G401 (cell line): ENCODE results near the gene ANTXR2. TPM values are rescaled to one million over a fixed set of nuclear protein-coding genes. Genes with fewer than 3 reads are reported as not detected.
"Not testable (repeated sequence)": the region's sequence is repeated elsewhere in the genome, so short reads cannot be mapped to it uniquely, and the experiment has no call there.

ENCODE experiments used
- DNase-seq: peaks from one replicate; pipeline ENCODE4 v3.0.0-alpha.2; 2015; ENCODE audit warnings: low spot score
- in situ Hi-C: cut with HindIII; loops from 2 replicates; pipeline ENCODE4 v1.10.0; 2016; ENCODE audit warnings: low sequenced_read_pairs, mixed read lengths
- total RNA-seq: library from RNA; depleted of rRNA; stranded (reverse); fragments of >200 nt; shearing (Covaris generic); gene quantifications from 2 replicates; pipeline ENCODE4 v1.2.3, GENCODE V29; 2014

Gene ANTXR2
- total RNA-seq, 1 experiment from 2014 or later: 0.51 TPM

DNA sequence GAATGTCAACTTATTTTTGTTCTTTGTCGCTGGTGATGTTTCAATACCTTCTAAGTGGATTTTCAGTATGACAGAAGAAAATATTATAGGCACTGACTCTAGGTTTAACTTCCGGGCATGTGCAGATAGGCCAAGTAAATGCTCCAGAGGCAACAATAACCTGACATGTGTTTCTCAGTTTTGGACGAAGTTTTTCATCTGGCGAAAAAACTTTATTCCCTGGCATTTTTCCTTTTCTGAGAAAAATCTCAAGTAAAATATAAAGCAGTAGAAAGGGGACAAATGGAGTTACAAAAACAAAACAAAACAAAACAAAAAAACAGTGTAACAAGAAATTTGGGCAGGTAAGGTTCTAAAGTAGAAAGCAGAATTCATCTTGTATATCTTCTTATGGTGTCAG is 173.5 kb downstream of the ANTXR2 start:
- DNase-seq: no peak

DNA sequence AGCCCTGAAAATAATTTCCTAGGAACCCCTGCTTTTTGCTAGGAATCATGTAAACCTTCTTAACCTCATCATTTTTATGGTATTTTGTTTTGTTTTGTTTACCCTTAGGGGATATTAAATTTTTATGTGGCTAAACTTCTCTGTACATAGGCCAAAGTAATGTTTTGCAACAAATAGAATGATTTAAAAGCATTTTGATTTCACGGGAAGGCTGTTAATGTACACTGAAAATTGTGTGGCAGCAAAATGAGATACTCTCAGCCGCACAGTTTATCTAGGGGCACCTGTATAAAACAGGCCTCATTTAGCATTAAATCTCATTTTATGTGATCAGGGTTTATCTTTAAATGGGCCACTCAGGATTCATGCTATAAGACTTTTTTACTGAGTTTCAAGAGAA is 175.0 kb downstream of the ANTXR2 start:
- in situ Hi-C loops: no loop called here
- no peak for DNase-seq

More for the DNA sequence above, 173.5 kb downstream of the ANTXR2 start:
- in situ Hi-C loops: no loop called here

- DNase-seq: no peak
- in situ Hi-C loops: no loop called here
Observed at GRCh38 chr4:79897174-79897573, 175.9 kb downstream of the ANTXR2 start.

- DNase-seq: no peak
- in situ Hi-C loops: no loop called here
Observed at GRCh38 chr4:79893456-79893855, 179.6 kb downstream of the ANTXR2 start.

GRCh38 chr4:79889026-79889425 is 184.0 kb downstream of the ANTXR2 start:
- in situ Hi-C loops, DNase-seq: not testable (repeated sequence)

GRCh38 chr4:79886557-79886956 is 186.5 kb downstream of the ANTXR2 start:
- in situ Hi-C loops: no loop called here
- DNase-seq: no peak

DNA sequence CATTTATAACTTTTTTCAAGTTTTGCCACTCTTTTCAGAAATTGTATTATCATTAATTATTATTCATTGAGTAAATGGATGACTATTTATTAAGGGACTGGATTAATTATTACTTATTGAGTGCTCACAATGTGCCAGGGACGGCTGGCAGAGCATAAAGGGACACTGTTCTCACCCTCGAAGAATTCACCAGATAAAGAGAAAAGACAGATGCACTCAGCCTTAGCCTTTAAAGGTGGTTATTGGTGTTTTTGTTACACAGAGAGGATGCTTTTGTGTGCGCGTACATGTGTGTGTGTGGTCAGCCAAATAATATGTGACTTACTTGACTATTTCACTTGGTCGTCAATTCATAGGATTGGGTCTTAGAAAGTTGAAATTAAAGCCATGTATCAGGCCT is 187.0 kb downstream of the ANTXR2 start:
- no peak for DNase-seq
- in situ Hi-C loops: no loop called here

- in situ Hi-C loops: no loop called here
- no peak for DNase-seq
Observed at GRCh38 chr4:79883290-79883689, 189.7 kb downstream of the ANTXR2 start.

DNA sequence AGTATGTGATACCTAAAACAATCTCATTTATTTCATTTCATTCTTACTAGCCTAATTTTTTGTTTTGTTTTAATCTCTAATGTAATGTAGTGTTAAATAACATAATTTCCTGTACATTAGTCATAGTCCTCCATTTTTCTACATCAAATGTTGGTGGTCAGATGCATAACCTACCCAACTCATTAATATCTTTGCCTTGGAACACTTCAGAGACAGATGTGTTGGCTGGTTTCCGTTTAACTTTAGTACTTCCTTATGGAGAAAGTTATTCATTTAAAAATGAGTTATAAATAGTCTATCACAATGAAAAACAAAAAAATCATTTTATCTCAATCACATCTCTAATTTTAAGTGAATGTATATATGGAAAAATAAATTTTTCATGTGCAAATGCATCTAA is 190.2 kb downstream of the ANTXR2 start:
- no peak for DNase-seq
- in situ Hi-C loops: no loop called here

GRCh38 chr4:79881407-79881806 is 191.6 kb downstream of the ANTXR2 start:
- DNase-seq: no peak
- in situ Hi-C loops: no loop called here

DNA sequence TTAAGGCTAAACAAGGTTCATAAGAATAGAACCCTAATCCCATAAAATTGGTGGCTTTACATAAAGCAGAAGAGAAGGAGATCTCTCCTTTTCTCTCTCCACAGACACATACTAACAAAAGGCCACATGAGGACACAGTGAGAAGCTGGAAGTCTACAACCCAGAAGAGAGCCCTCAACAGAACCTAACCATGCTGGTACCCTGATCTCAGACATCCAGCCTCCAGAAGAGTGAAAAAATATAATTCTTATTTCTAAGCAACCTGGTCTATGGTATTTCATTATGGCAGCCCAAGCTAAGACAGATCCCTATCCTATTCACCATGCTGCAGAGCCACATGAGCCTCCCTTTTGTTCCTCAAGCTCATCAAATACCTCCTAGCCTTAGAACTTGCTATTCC is 195.5 kb downstream of the ANTXR2 start:
- no peak for DNase-seq
- in situ Hi-C loops: no loop called here

GRCh38 chr4:79875344-79875899 is 197.6 kb downstream of the ANTXR2 start:
- no peak for DNase-seq
- in situ Hi-C loops: no loop called here

DNA sequence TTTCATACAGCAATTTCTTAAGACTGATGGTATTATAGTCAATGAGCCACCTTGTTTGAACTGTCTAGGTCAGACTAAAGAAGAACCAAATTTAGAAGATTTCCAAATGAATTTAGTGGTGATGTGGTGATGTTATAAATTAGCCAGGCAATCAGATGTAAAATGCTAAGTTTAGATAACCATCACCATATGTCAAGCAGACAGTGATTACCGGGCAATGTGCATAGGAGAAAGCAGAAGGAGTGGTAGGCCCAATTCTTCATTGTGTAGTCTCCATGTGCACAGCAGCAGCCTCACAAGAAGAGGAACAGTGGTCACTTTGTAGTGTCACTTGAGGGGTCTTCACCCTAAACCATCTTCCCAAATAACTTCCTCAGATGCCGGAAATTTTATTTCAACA is 198.8 kb downstream of the ANTXR2 start:
- DNase-seq: no peak
- in situ Hi-C loops: no loop called here

DNA sequence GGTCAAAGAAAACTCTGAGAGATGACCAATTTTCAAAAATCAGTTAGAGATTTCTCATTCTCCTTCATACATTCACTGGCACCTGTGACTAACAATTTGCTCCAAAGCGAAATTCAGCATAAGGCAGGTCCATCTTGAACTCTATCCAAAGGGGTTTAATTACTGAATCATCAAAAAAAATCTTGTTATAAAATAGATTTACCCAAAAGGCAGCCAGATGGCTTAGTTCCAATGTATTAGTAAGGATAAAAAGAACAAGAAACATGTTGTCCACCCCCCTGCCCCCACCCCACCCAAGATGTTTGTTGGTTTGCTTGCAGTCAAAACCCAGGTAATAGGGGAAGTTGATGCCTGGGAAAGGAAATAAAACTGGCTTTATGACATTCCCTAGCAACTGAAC is 200.3 kb downstream of the ANTXR2 start:
- in situ Hi-C loops: no loop called here
- no peak for DNase-seq

DNA sequence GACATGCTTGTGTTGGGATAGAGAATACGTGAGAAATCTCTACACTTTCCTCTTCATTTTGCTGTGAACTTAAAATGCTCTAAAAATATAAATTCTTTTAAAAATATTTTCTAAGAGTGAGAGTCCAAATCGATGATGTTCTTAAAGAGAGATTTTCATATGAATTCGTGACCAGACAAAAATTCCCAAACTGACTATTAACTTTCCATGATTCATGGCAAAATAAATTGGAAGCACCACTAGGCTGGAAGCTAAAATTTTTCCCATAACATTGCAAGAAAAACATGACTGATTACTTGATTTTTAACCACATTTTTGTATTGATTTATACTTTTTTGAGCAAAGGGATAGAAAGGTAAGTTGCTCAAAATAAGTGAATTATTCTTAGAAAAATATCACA is 201.1 kb downstream of the ANTXR2 start:
- DNase-seq: no peak
- in situ Hi-C loops: no loop called here

DNA sequence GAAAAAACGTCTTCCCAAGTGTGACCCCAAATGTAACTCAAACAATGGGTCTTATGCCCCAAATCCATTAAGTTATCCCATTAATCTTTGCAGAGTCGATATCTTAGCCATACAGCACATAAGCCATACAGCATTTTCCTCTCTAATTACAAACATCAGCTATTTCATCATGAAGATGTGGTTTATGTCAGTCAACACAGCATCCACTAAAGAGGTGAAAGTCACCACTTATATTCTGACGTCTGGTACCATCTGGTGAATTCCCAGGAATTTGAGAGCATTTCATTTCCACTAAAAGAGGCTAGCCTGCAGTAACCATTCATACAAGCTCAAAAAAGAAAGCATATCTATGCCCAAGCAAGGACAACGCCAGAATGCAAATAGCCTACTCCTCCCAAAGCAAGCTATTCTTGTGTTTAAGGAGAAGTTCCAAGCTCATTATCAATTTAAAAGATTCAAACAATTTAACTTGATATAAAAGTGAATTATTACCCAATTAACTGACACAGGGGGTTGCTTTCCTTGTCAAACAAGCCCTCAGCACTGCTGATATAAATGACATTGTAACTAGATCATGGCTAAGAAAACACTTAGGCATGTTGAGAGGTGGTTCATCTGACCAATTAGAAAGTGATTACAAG is 203.3 kb downstream of the ANTXR2 start:
- no peak for DNase-seq
- in situ Hi-C loops: no loop called here

GRCh38 chr4:79865201-79865597 is 207.8 kb downstream of the ANTXR2 start:
- no peak for DNase-seq
- in situ Hi-C loops: no loop called here

DNA sequence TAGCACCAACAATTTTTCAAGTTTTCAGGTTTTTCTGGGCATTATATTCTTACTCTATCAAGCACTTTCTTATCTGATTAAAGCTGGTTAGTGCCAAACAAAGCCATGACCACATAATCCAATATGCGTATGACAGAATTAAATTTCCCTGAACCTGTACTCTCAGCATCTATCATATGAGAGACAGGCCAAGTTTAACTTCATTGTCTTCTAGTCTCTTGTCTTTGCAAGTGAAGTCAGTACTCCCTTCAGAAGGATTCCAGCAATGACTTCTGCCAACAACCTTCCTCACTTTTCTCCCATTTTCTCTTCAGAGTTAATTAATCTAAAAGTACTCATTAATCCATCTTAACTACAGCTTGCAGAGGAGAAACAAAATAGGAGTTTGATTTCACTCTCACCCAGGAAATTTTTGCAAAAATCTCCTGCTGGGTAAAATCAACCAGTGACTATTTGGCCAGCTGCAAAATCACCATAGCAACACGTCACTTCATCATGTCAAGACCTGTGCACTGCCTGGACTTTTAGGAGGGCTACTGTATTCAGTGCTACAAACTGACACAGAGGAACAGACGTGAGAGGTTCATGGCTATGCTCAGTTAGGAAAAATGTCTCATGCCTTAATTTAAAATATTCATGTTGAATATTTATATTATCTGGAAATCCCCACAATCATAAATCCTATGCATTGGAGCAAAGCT is 208.4 kb downstream of the ANTXR2 start:
- in situ Hi-C loops: no loop called here
- no peak for DNase-seq

- in situ Hi-C loops: no loop called here
- DNase-seq: no peak
Observed at GRCh38 chr4:79863333-79863732, 209.7 kb downstream of the ANTXR2 start.

DNA sequence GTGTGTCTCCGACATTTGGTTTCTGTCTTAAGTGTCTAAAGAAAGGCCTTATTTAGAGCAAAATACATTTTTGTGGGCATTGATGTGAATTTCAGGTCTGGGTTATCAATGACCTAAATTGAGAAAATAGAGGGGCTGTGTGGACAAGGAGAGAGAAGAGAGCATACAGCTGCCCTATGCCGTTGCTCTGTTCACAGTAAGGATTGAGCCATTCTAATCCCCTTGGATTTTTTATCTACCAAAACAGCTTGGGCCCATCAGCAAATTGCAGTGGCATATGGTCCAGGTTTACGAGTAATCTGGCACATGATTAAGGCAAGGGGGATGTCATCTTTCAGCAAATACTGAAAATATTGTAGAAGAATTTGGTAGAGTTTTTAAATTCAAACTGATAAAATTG is 210.2 kb downstream of the ANTXR2 start:
- no peak for DNase-seq
- in situ Hi-C loops: no loop called here

DNA sequence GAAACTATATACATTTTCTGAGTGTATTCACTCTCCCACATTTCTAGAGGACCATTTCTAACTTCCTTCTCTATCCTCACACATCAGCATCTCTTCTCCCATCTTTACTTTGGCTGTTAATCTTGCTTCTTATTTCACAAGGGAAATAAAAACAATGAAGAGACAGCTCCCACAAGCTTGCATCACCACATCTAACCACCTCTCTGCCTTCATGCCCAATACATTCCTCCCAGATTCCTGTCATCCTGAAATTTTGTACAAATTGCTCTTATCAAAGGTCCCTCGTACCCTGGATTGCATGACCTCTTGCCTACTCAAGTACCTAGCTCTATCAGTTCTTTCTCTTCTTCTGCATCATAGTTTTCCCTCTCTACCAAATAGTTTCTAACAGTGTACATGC is 215.2 kb downstream of the ANTXR2 start:
- in situ Hi-C loops: no loop called here
- no peak for DNase-seq
